HG03103 (cell line): ENCODE measurements around the gene ZNF462.

Experiments used
- ATAC-seq: cut with Tn5 transposase; IDR thresholded peaks from one replicate; pipeline ENCODE4 v1.9.1; 2021; ENCODE audit warnings: low read depth; ENCODE audit not compliant: unreplicated experiment

The ZNF462 gene

GRCh38 chr9:106954974-106955850 is 92.2 kb downstream of the ZNF462 start:
- ATAC-seq, result no peak

- no peak for ATAC-seq
These were observed 94.0 kb downstream of the ZNF462 start for GRCh38 chr9:106956971-106957370.

GRCh38 chr9:106958955-106959657 is 96.1 kb downstream of the ZNF462 start:
- ATAC-seq, result no peak

GRCh38 chr9:106960258-106960657 is 97.3 kb downstream of the ZNF462 start:
- ATAC-seq, result no peak

GRCh38 chr9:106961623-106962022 is 98.7 kb downstream of the ZNF462 start:
- no peak for ATAC-seq

- no peak for ATAC-seq
These were observed 99.2 kb downstream of the ZNF462 start for GRCh38 chr9:106962122-106962521.

GRCh38 chr9:106962615-106963363 is 99.8 kb downstream of the ZNF462 start:
- no peak for ATAC-seq

GRCh38 chr9:106963684-106964083 is 100.7 kb downstream of the ZNF462 start:
- no peak for ATAC-seq

- peak; percentile 61 for ATAC-seq
These were observed 101.4 kb downstream of the ZNF462 start for GRCh38 chr9:106964329-106964728.

GRCh38 chr9:106964822-106965525 is 102.0 kb downstream of the ZNF462 start:
- ATAC-seq, result no peak

GRCh38 chr9:106966481-106966880 is 103.5 kb downstream of the ZNF462 start:
- no peak for ATAC-seq

- ATAC-seq, result no peak
These were observed 106.7 kb downstream of the ZNF462 start for GRCh38 chr9:106969696-106970095.

- no peak for ATAC-seq
These were observed 107.4 kb downstream of the ZNF462 start for GRCh38 chr9:106970219-106970975.

GRCh38 chr9:106970976-106971457 is 108.1 kb downstream of the ZNF462 start:
- no peak for ATAC-seq

- ATAC-seq, result no peak
These were observed 109.1 kb downstream of the ZNF462 start for GRCh38 chr9:106972082-106972481.

GRCh38 chr9:106974341-106974740 is 111.4 kb downstream of the ZNF462 start:
- no peak for ATAC-seq

GRCh38 chr9:106976772-106977171 is 113.8 kb downstream of the ZNF462 start:
- ATAC-seq, result no peak

- no peak for ATAC-seq
These were observed 117.7 kb downstream of the ZNF462 start for GRCh38 chr9:106980551-106981101.
